ENCODE results near the gene ATN1.

The ATN1 gene

GRCh38 chr12:6975297-6976032, 47.7 kb downstream of the ATN1 start:
- no peak for DNase-seq (ENCODE audit: low read depth, low spot score)

- DNase-seq (ENCODE audit: low read depth, low spot score) = no peak
Observed at GRCh38 chr12:6977653-6978052, 49.9 kb downstream of the ATN1 start.

GRCh38 chr12:6978188-6978587, 50.4 kb downstream of the ATN1 start:
- no peak for DNase-seq (ENCODE audit: low read depth, low spot score)

GRCh38 chr12:6978611-6979011, 50.9 kb downstream of the ATN1 start:
- no peak for DNase-seq (ENCODE audit: low read depth, low spot score)

GRCh38 chr12:6979021-6979420, 51.3 kb downstream of the ATN1 start:
- no peak for DNase-seq (ENCODE audit: low read depth, low spot score)

GRCh38 chr12:6979453-6979852, 51.7 kb downstream of the ATN1 start:
- DNase-seq (ENCODE audit: low read depth, low spot score) = no peak

- no peak for DNase-seq (ENCODE audit: low read depth, low spot score)
Observed at GRCh38 chr12:6980075-6980474, 52.3 kb downstream of the ATN1 start.

GRCh38 chr12:6980740-6981139, 53.0 kb downstream of the ATN1 start:
- DNase-seq (ENCODE audit: low read depth, low spot score) = no peak

GRCh38 chr12:6981152-6982052, 53.6 kb downstream of the ATN1 start:
- DNase-seq (ENCODE audit: low read depth, low spot score) = no peak

- DNase-seq (ENCODE audit: low read depth, low spot score) = no peak
Observed at GRCh38 chr12:6982532-6982931, 54.8 kb downstream of the ATN1 start.

GRCh38 chr12:6987956-6988553, 60.3 kb downstream of the ATN1 start:
- no peak for DNase-seq (ENCODE audit: low read depth, low spot score)
